A673 (cell line): Measurements from ENCODE around the gene TRAK1.

Source experiments
- EZH2 ChIP-seq: fragments of 200-600 bp; sonication (generic); IDR thresholded peaks from 2 replicates; pipeline ENCODE4 v1.6.1; 2017; ENCODE audit warnings: borderline replicate concordance, low read depth, mild to moderate bottlenecking, mixed read lengths, antibody characterized with exemption, low read length; ENCODE audit not compliant: poor library complexity, severe bottlenecking
- TF ChIP-seq, protein P1 (sequence below): fragments of 300-800, 200-600 bp; sonication (generic); conservative IDR thresholded peaks from 2 replicates; pipeline ENCODE4 v1.5.1; 2017; ENCODE audit warnings: low read depth, mild to moderate bottlenecking, antibody characterized with exemption, low read length, moderate library complexity, mixed read lengths

DNA sequence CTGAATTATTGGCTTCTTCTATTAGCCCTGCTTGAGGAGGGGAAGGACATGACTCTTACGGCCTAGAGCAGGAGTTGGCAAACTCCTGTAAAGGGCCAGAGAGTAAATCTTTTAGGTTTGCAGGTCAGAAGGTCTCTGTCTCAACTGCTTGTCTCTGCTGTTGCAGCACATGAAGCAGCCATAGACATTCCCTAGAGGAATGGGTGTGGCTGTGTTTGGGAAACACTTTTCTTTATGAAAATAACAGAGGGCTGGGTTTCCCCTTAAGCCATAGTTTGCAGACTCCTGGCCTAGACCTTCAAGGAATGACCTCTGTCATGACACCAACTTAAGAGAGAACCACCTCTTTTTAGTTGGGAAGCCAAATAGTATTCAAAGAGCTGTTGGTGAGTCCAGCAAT is 10.3 kb downstream of the TRAK1 start:
- TF ChIP-seq, protein P1, sequence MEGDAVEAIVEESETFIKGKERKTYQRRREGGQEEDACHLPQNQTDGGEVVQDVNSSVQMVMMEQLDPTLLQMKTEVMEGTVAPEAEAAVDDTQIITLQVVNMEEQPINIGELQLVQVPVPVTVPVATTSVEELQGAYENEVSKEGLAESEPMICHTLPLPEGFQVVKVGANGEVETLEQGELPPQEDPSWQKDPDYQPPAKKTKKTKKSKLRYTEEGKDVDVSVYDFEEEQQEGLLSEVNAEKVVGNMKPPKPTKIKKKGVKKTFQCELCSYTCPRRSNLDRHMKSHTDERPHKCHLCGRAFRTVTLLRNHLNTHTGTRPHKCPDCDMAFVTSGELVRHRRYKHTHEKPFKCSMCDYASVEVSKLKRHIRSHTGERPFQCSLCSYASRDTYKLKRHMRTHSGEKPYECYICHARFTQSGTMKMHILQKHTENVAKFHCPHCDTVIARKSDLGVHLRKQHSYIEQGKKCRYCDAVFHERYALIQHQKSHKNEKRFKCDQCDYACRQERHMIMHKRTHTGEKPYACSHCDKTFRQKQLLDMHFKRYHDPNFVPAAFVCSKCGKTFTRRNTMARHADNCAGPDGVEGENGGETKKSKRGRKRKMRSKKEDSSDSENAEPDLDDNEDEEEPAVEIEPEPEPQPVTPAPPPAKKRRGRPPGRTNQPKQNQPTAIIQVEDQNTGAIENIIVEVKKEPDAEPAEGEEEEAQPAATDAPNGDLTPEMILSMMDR = no peak
- TF ChIP-seq EZH2 = no peak
